ENCODE measurements around the gene RBMS1. TPM values are rescaled to one million over a fixed set of nuclear protein-coding genes. Genes with fewer than 3 reads are reported as not detected.

The RBMS1 gene
- total and polyA plus RNA-seq, 2 of the 13 experiments (the other 11 are each of a cell fraction or from before 2014, with no cell fraction given) = 55.5 to 110 TPM

DNA sequence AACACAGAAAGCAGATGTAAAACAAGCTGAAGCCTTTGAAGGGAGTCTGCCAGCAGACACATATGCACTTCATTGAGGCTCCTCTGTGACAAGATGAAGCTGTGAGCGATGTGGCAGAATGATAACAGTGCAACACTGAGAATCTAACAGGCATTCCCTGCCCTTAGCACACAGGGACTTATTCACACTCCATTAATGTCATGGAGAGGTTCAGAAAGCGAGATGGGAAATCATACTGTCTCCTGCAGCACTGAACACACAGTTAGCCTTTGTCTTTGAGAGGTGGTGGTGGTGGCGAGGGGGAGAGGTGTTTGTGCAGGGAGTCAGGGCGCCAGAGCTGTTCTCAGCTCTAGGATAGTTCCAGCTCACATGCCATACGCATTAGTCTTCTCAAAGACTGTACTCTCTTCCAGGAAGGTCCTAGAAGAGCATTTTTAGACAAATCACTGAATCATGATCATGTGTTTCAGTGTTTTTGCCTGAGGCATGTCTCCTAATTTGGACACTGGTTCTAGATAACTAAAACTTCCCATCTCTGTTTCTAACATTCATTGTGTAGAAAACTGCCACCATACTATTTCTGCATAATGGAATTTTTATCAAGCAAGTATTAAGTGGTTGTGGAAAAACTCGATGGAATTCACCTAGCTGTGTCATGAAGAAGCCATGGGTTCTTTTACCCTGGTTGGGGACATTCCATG, 200.1 kb downstream of the RBMS1 start:
- Histone ChIP-seq H3K4me3 (replicated peaks in 1 of 3; ENCODE audit: insufficient read depth in 1 of 3, low read depth in 2 of 3, low read length in 3 of 3) (no peak overlapping the region), H3K27ac (ENCODE audit: extremely low read length, insufficient read depth, low read length) (no peak overlapping the region), H3K9ac (ENCODE audit: insufficient read depth, low read depth, low read length) (no peak overlapping the region), H3K4me2 (ENCODE audit: low read depth, low read length) (no peak overlapping the region), H3K36me3 (replicated peaks in 1 of 2; ENCODE audit: control insufficient read depth in 1 of 2, insufficient read depth in 2 of 2, low read length in 2 of 2) (peaks cover 11 to 39% of the 10 kb centered on the region in 2 experiments), H4K20me1 (ENCODE audit: insufficient read depth, low read length) (no peaks in the 10 kb centered on the region), H3K27me3 (ENCODE audit: control insufficient read depth in 1 of 2, insufficient read depth in 2 of 2, low read length in 2 of 2) (no peaks in the 10 kb centered on the region), H3K4me1 (ENCODE audit: insufficient read depth, low read length) (no peaks in the 10 kb centered on the region), H3K79me2 (ENCODE audit: insufficient read depth, low read length) (no peaks in the 10 kb centered on the region), H3K9me3 (ENCODE audit: low read length) (no peaks in the 10 kb centered on the region), H2AFZ (ENCODE audit: low read length) (no peak overlapping the region)
- in situ Hi-C loops (cut with HindIII; ENCODE audit: extremely low pct_ligation_motif_present, low pct_unique_long_range_greater_than_20kb) = no loop called here
- 93% methylated on average over 6 of the region's 6 CpGs for WGBS (ENCODE audit: low lambda C conversion rate)
- BruUV-seq (replicated peaks) = no TSS peak
- FAIRE-seq (no peak), DNase-seq (ENCODE audit: low spot score) (no peak), ATAC-seq (peak; percentile 22; the same call in 1 of the 3 replicates)
- ChIA-PET POLR2A (no interaction called here), CTCF (ENCODE audit: low intra/inter-chr PET ratio, low total read pairs) (no interaction called here)
- TF ChIP-seq POLR2G (IDR thresholded peaks at IDR 0.05; ENCODE audit: low read depth, low read length) (no peak), ZNF883 (CRISPR knock-in tag; IDR thresholded peaks at IDR 0.05; ENCODE audit: not compliant biosample characterization) (no peak), MEIS1 (CRISPR knock-in tag; IDR thresholded peaks at IDR 0.05; ENCODE audit: borderline replicate concordance) (no peak)
- TF ChIP-seq, protein P1, sequence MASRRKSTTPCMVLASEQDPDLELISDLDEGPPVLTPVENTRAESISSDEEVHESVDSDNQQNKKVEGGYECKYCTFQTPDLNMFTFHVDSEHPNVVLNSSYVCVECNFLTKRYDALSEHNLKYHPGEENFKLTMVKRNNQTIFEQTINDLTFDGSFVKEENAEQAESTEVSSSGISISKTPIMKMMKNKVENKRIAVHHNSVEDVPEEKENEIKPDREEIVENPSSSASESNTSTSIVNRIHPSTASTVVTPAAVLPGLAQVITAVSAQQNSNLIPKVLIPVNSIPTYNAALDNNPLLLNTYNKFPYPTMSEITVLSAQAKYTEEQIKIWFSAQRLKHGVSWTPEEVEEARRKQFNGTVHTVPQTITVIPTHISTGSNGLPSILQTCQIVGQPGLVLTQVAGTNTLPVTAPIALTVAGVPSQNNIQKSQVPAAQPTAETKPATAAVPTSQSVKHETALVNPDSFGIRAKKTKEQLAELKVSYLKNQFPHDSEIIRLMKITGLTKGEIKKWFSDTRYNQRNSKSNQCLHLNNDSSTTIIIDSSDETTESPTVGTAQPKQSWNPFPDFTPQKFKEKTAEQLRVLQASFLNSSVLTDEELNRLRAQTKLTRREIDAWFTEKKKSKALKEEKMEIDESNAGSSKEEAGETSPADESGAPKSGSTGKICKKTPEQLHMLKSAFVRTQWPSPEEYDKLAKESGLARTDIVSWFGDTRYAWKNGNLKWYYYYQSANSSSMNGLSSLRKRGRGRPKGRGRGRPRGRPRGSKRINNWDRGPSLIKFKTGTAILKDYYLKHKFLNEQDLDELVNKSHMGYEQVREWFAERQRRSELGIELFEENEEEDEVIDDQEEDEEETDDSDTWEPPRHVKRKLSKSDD (CRISPR knock-in tag; IDR thresholded peaks at IDR 0.05; ENCODE audit: low read depth) = no peak
- TF ChIP-seq, protein P2, sequence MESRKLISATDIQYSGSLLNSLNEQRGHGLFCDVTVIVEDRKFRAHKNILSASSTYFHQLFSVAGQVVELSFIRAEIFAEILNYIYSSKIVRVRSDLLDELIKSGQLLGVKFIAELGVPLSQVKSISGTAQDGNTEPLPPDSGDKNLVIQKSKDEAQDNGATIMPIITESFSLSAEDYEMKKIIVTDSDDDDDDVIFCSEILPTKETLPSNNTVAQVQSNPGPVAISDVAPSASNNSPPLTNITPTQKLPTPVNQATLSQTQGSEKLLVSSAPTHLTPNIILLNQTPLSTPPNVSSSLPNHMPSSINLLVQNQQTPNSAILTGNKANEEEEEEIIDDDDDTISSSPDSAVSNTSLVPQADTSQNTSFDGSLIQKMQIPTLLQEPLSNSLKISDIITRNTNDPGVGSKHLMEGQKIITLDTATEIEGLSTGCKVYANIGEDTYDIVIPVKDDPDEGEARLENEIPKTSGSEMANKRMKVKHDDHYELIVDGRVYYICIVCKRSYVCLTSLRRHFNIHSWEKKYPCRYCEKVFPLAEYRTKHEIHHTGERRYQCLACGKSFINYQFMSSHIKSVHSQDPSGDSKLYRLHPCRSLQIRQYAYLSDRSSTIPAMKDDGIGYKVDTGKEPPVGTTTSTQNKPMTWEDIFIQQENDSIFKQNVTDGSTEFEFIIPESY (CRISPR knock-in tag; IDR thresholded peaks at IDR 0.05) = peak; percentile 77
- intact Hi-C loops (cut with micrococcal nuclease; ENCODE audit: unreplicated experiment) = no loop called here

All from HepG2 (cell line).